ENCODE results near the gene CALCOCO1. TPM values are rescaled to one million over a fixed set of nuclear protein-coding genes. Genes with fewer than 3 reads are reported as not detected.

CALCOCO1 gene
- total and polyA plus RNA-seq, 9 of the 15 experiments (the other 6 are each of a cell fraction or from before 2014, with no cell fraction given) = 1.9 to 31.8 (median 11.0) TPM

- no TSS peak for BruUV-seq (replicated peaks)
- no peaks in the 10 kb centered on the region for H3K36me3 ChIP-seq (ENCODE audit: control insufficient read depth, insufficient read depth, low read length)
- FAIRE-seq (peak; percentile 85), ATAC-seq (peak; percentile 90), DNase-seq (ENCODE audit: extremely low read depth in 1 of 4, low spot score in 3 of 4) (peak; percentile 81 to 87 (median 84))
- H3K9ac ChIP-seq (ENCODE audit: insufficient read depth in 1 of 2, low read depth in 2 of 2, low read length in 2 of 2) = no peak overlapping the region
- H3K27me3 ChIP-seq (ENCODE audit: control insufficient read depth in 2 of 2, insufficient read depth in 2 of 2, low read length in 2 of 2) = peaks cover 40 to 76% of the 10 kb centered on the region in 2 experiments
- ChIA-PET POLR2A (interaction anchor here (0.6 to 1.1 kb wide), 5 partner anchors 10 to 275 kb away, joined by 3 read pairs; no protein-coding TSS in a partner anchor), CTCF (ENCODE audit: low intra/inter-chr PET ratio) (interaction anchor here (0.6 to 2.0 kb wide), 6 partner anchors 11 to 1312 kb away, joined by 3 to 8 read pairs (median 4); no protein-coding TSS in a partner anchor)
- intact Hi-C loops (cut with micrococcal nuclease) (no loop called here), in situ Hi-C loops (cut with MboI) (loop anchor here (25.0 kb wide), 1 partner anchor 455 kb away; no protein-coding TSS in a partner anchor)
- H4K20me1 ChIP-seq (replicated peaks; ENCODE audit: control insufficient read depth, insufficient read depth, low read length) = 0 out of 2 replicates have a peak, but pooled peaks cover 4% of the 10 kb centered on the region
- no peaks in the 10 kb centered on the region for H3K79me2 ChIP-seq (ENCODE audit: control insufficient read depth, insufficient read depth, low read length)
- H3K27ac ChIP-seq (ENCODE audit: extremely low read depth, low read depth, low read length) = no peak overlapping the region
- peak overlapping the region; percentile 42 for H3K4me2 ChIP-seq (ENCODE audit: insufficient read depth, low read length)
- H3K9me1 ChIP-seq (ENCODE audit: control insufficient read depth, insufficient read depth, low read length) = no peaks in the 10 kb centered on the region
- no peaks in the 10 kb centered on the region for H3K9me3 ChIP-seq (replicated peaks; ENCODE audit: control insufficient read depth, insufficient read depth, low read depth, low read length)
- peaks cover 2 to 3% of the 10 kb centered on the region in 2 experiments; a peak in 2 of 5 replicates for H3K4me1 ChIP-seq (replicated peaks in 1 of 2; ENCODE audit: control insufficient read depth in 2 of 2, insufficient read depth in 2 of 2, low read length in 2 of 2)
- no peak overlapping the region for H3K4me3 ChIP-seq
- WGBS (ENCODE audit: insufficient coverage, low coverage, missing lambda C conversion rate) = 1% methylated on average over 17 of the region's 17 CpGs
- H2AFZ ChIP-seq (ENCODE audit: low read depth, low read length) = peak overlapping the region; percentile 52
- TF ChIP-seq PBX2 (CRISPR knock-in tag; IDR thresholded peaks at IDR 0.05; ENCODE audit: low read depth) (no peak), PBX2 (tag; conservative IDR thresholded peaks at IDR 0.05; ENCODE audit: low read depth) (peak; percentile 31; the same call in 1 of the 2 replicates), BRCA1 (IDR thresholded peaks at IDR 0.05) (no peak), BRCA1 (CRISPR knock-in tag; IDR thresholded peaks at IDR 0.05) (no peak), ZBTB5 (IDR thresholded peaks at IDR 0.05) (no peak), ZNF436 (CRISPR knock-in tag; IDR thresholded peaks at IDR 0.05) (no peak), CTCFL (IDR thresholded peaks at IDR 0.05; ENCODE audit: borderline replicate concordance, insufficient read depth, low read depth, low read length, poor library complexity, severe bottlenecking) (peak; percentile 29), ETV1 (tag; conservative IDR thresholded peaks at IDR 0.05; ENCODE audit: low read depth) (peak; percentile 67), RFX1 (IDR thresholded peaks at IDR 0.05) (peak; percentile 86), ZNF408 (CRISPR knock-in tag; IDR thresholded peaks at IDR 0.05; ENCODE audit: low read depth) (no peak), CTCF (IDR thresholded peaks at IDR 0.05 in 2 of 3, conservative IDR thresholded peaks at IDR 0.05 in 1 of 3; ENCODE audit: insufficient read depth in 2 of 3, low read depth in 1 of 3, low read length in 3 of 3) (peak; percentile 81 to 95 (median 87)), SPI1 (IDR thresholded peaks at IDR 0.05; ENCODE audit: borderline replicate concordance, low read depth, low read length) (0 out of 2 replicates have a peak, but pooled peaks have one; percentile 27)
Observed at GRCh38 chr12:53757101-53757770, 30.0 kb upstream of the CALCOCO1 start.
